Measurements from ENCODE around the gene RGS1. TPM values are rescaled to one million over a fixed set of nuclear protein-coding genes. Genes with fewer than 3 reads are reported as not detected.

Gene RGS1
- total and polyA plus RNA-seq, 2 of the 8 experiments (the other 6 are each of a cell fraction or from before 2014, with no cell fraction given) = not detected

DNA sequence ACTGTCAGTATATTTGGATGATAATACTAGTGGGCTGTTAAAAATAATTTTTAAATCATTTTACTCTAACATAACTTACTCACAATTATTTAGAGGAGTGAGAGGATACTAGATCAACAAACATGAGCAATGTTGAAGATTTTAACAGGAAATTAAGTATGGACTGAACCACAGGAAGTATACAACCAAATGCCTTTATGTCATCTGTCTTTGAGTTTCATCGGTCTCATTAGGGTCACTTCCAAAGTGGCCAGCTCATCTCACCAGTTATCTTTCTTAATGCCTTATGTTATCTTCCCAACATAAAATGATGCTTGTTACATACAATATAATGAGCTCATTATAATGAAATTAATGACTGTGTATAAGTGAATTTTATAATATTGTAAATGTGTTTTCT lies 1.5 kb upstream of the RGS1 start:
- no peak for FAIRE-seq
- no peaks in the 10 kb centered on the region for H3K79me2 ChIP-seq (ENCODE audit: control insufficient read depth in 1 of 2, insufficient read depth in 2 of 2, low read length in 2 of 2)
- H3K4ac ChIP-seq (replicated peaks; ENCODE audit: insufficient read length, low read depth, low read length) = no peak overlapping the region
- no peak for DNase-seq (ENCODE audit: low read depth in 1 of 2, low spot score in 2 of 2)
- H3K4me1 ChIP-seq (replicated peaks in 1 of 4; ENCODE audit: control insufficient read depth in 3 of 4, insufficient read depth in 4 of 4, low read length in 3 of 4) = no peaks in the 10 kb centered on the region; a peak in 1 of 7 replicates
- ChIA-PET CTCF (ENCODE audit: partially characterized antibody) (interaction anchor here (1.0 to 1.5 kb wide), 3 partner anchors 8 to 100 kb away, joined by 4 to 7 read pairs (median 5); no protein-coding TSS in a partner anchor), POLR2A (ENCODE audit: partially characterized antibody) (no interaction called here)
- no peak for TF ChIP-seq JUND (IDR thresholded peaks at IDR 0.05; ENCODE audit: low read length)
- no peak for TF ChIP-seq SP2 (IDR thresholded peaks at IDR 0.05; ENCODE audit: low read length)
- no peak for TF ChIP-seq BCL11A (IDR thresholded peaks at IDR 0.05; ENCODE audit: low read depth in 2 of 2, low read length in 2 of 2)
- no peak overlapping the region for H3K4me2 ChIP-seq (ENCODE audit: insufficient read depth in 1 of 2, low read depth in 2 of 2, low read length in 2 of 2)
- H2BK5ac ChIP-seq (ENCODE audit: low read depth, low read length) = no peak overlapping the region
- no peak overlapping the region for H3K4me3 ChIP-seq (ENCODE audit: extremely low read depth in 1 of 4, insufficient read depth in 2 of 4, low read depth in 3 of 4, low read length in 4 of 4)
- H2BK15ac ChIP-seq (ENCODE audit: low read length) = no peak overlapping the region
- 85% methylated on average over 1 of the region's 1 CpG; no CpG with 5 or more reads in 1 of the 2 experiments for WGBS, 2 experiments (ENCODE audit: extremely low coverage in 1 of 2, insufficient coverage in 1 of 2, insufficient read length in 1 of 2, insufficient replicate concordance in 2 of 2, low coverage in 1 of 2, low lambda C conversion rate in 2 of 2, missing lambda C conversion rate in 1 of 2)
- no peak overlapping the region for H4K5ac ChIP-seq (ENCODE audit: insufficient read length, low read depth, low read length)
- no peak overlapping the region for H4K8ac ChIP-seq (ENCODE audit: extremely low read depth, insufficient read depth, low read length)
- no peaks in the 10 kb centered on the region for H3K23me2 ChIP-seq (ENCODE audit: low read depth, low read length)
- no peaks in the 10 kb centered on the region for H3K27me3 ChIP-seq (replicated peaks in 1 of 4; ENCODE audit: control insufficient read depth in 3 of 4, extremely low read depth in 1 of 4, insufficient read depth in 3 of 4, low read length in 3 of 4)
- H2AK5ac ChIP-seq (ENCODE audit: low read depth, low read length) = no peak overlapping the region
- H3K9me3 ChIP-seq (ENCODE audit: insufficient read depth in 2 of 2, low read depth in 1 of 2, low read length in 1 of 2) = no peaks in the 10 kb centered on the region
- H3K14ac ChIP-seq (ENCODE audit: insufficient read length) = no peak overlapping the region
- no peak overlapping the region for H3K9ac ChIP-seq (replicated peaks in 1 of 4; ENCODE audit: extremely low read depth in 1 of 4, low read depth in 3 of 4, low read length in 3 of 4)
- no peak overlapping the region for H3K18ac ChIP-seq (ENCODE audit: extremely low read depth, low read length)
- H3K27ac ChIP-seq (ENCODE audit: low read depth, low read length) = no peak overlapping the region
- H4K20me1 ChIP-seq (replicated peaks in 1 of 2; ENCODE audit: control insufficient read depth in 1 of 2, insufficient read depth in 2 of 2, low read length in 2 of 2) = no peaks in the 10 kb centered on the region
- H2AFZ ChIP-seq (ENCODE audit: low read length) = no peak overlapping the region
- H2BK20ac ChIP-seq (ENCODE audit: low read length) = no peak overlapping the region
- H3K23ac ChIP-seq (ENCODE audit: insufficient read length) = no peak overlapping the region
- no peak overlapping the region for H2BK120ac ChIP-seq (replicated peaks; ENCODE audit: low read depth, low read length)
- no peaks in the 10 kb centered on the region for H3K36me3 ChIP-seq (ENCODE audit: control insufficient read depth in 2 of 4, insufficient read depth in 4 of 4, low read length in 3 of 4)
- H2BK12ac ChIP-seq (ENCODE audit: low read depth, low read length) = no peak overlapping the region
- no peak overlapping the region for H3K56ac ChIP-seq (replicated peaks; ENCODE audit: insufficient read length, low read depth, low read length)
- no peaks in the 10 kb centered on the region for H3K79me1 ChIP-seq (ENCODE audit: low read depth, low read length)
- H4K91ac ChIP-seq (replicated peaks; ENCODE audit: insufficient read length, low read length) = no peak overlapping the region
